OCI-LY7 (cell line): ENCODE measurements around the gene CDK4. TPM values are rescaled to one million over a fixed set of nuclear protein-coding genes. Genes with fewer than 3 reads are reported as not detected.

Experiments used
- BruUV-seq: library from RNA; stranded (reverse); fragments of 400-500 nt; replicated peaks from 2 replicates; lab custom pipeline; 2021; lab: Mats Ljungman, UMichigan
- CTCF ChIA-PET: fragments of 300-600 bp; sonication (Branson Sonifier 250); formaldehyde crosslinking; loops from one replicate; lab custom pipeline; 2022; ENCODE audit warnings: antibody characterized with exemption; ENCODE audit not compliant: unreplicated experiment; lab: Charles Lee
- POLR2A ChIA-PET: fragments of 300-600 bp; sonication (Branson Sonifier 250); formaldehyde crosslinking; loops from one replicate; lab custom pipeline; 2022; ENCODE audit warnings: antibody characterized with exemption; lab: Charles Lee
- DNase-seq: peaks from one replicate; pipeline ENCODE4 v3.0.0-alpha.2; 2015; ENCODE audit warnings: low spot score
- H2AFZ ChIP-seq: fragments of 200-600 bp; sonication (generic), shearing (Covaris generic); 2 replicates; pipeline ENCODE4 v1.6.1; 2014; ENCODE audit warnings: mild to moderate bottlenecking, antibody characterized with exemption, low read length, moderate library complexity
- H3K27ac ChIP-seq: fragments of 200-600 bp; sonication (generic); 2 replicates; pipeline ENCODE4 v1.5.1; 2014; ENCODE audit warnings: mixed run types, low read depth, mild to moderate bottlenecking, moderate library complexity, low read length, inconsistent platforms; ENCODE audit not compliant: poor library complexity, severe bottlenecking
- H3K36me3 ChIP-seq: fragments of 200-600 bp; sonication (generic); 2 replicates; pipeline ENCODE4 v1.6.1; 2014; ENCODE audit warnings: mild to moderate bottlenecking, antibody characterized with exemption, low read length, moderate library complexity, mixed read lengths; ENCODE audit not compliant: insufficient read depth
- H3K4me1 ChIP-seq: fragments of 200-600 bp; sonication (generic); 2 replicates; pipeline ENCODE4 v1.5.1; 2014; ENCODE audit warnings: mild to moderate bottlenecking, low read length; ENCODE audit not compliant: insufficient read depth, poor library complexity, severe bottlenecking
- H3K4me2 ChIP-seq: fragments of 200-600 bp; sonication (generic); 2 replicates; pipeline ENCODE4 v1.6.1; 2014; ENCODE audit warnings: mild to moderate bottlenecking, low read length
- H3K4me3 ChIP-seq: fragments of 200-600 bp; sonication (generic); 2 replicates; pipeline ENCODE4 v1.5.1; 2014; ENCODE audit warnings: mild to moderate bottlenecking, low read depth, low read length; ENCODE audit not compliant: poor library complexity, severe bottlenecking
- H3K79me2 ChIP-seq: fragments of 200-600 bp; sonication (generic); 2 replicates; pipeline ENCODE4 v1.6.1; 2016; ENCODE audit warnings: low read depth, mild to moderate bottlenecking, low read length, moderate library complexity, mixed read lengths; ENCODE audit not compliant: insufficient read depth
- H3K9me2 ChIP-seq: fragments of 200-600 bp; sonication (generic); 2 replicates; pipeline ENCODE4 v1.6.1; 2016; ENCODE audit warnings: mild to moderate bottlenecking, low read length, mixed read lengths; ENCODE audit not compliant: insufficient read depth
- H3K9me3 ChIP-seq: fragments of 200-600 bp; sonication (generic); 2 replicates; pipeline ENCODE4 v1.6.1; 2014; ENCODE audit warnings: mild to moderate bottlenecking, mixed run types, low read length, mixed read lengths
- H4K20me1 ChIP-seq: fragments of 200-600 bp; sonication (generic); 2 replicates; pipeline ENCODE4 v1.6.1; 2014; ENCODE audit warnings: mild to moderate bottlenecking, antibody characterized with exemption, low read length, moderate library complexity, mixed read lengths; ENCODE audit not compliant: insufficient read depth
- EZH2phosphoT487 ChIP-seq: fragments of 200-600 bp; sonication (generic); IDR thresholded peaks from 2 replicates; pipeline ENCODE4 v1.6.1; 2018; ENCODE audit warnings: low read depth, borderline replicate concordance, mild to moderate bottlenecking, mixed run types, antibody characterized with exemption, low read length, moderate library complexity, mixed read lengths
- intact Hi-C: fragments of 100-400 bp; cut with micrococcal nuclease; formaldehyde crosslinking; loops from one replicate; pipeline ENCODE4 v1.10.0; 2022; ENCODE audit not compliant: unreplicated experiment
- total RNA-seq, 2 experiments: library from RNA; depleted of rRNA in 1 of 2; stranded (reverse); fragments of >200 nt in 1 of 2; shearing (Covaris generic) in 1 of 2; gene quantifications; 2 replicates each; pipeline ENCODE4 v1.2.3, GENCODE V29; 2014 to 2022
- TF ChIP-seq, protein P1 (sequence below): fragments of 200-600 bp; sonication (generic); conservative IDR thresholded peaks from 2 replicates; pipeline ENCODE4 v1.5.1; 2014; ENCODE audit warnings: mild to moderate bottlenecking, antibody characterized with exemption, low read length, moderate library complexity, mixed read lengths

Gene CDK4
- total RNA-seq, 2 experiments from 2014 or later: 192 to 280 TPM

DNA sequence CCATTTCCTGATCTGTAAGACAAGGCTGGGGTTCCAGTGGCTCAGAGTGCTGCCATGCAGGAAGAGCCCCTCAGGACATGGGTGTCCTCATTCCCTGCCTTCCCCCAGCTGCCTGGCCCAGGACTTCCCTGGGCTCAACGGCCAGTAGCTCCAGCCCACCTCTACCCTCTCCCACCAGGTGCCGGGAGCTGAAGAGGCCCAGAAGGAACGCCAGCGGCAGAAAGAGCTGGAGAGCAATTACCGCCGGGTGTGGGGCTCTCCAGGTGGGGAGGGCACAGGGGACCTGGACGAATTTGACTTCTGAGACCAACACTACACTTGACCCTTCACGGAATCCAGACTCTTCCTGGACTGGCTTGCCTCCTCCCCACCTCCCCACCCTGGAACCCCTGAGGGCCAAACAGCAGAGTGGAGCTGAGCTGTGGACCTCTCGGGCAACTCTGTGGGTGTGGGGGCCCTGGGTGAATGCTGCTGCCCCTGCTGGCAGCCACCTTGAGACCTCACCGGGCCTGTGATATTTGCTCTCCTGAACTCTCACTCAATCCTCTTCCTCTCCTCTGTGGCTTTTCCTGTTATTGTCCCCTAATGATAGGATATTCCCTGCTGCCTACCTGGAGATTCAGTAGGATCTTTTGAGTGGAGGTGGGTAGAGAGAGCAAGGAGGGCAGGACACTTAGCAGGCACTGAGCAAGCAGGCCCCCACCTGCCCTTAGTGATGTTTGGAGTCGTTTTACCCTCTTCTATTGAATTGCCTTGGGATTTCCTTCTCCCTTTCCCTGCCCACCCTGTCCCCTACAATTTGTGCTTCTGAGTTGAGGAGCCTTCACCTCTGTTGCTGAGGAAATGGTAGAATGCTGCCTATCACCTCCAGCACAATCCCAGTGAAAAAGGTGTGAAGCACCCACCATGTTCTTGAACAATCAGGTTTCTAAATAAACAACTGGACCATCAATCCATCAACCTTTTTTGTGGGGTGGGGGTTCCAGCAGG, 31.2 kb downstream of the CDK4 start:
- Histone ChIP-seq H3K9me2 (no peaks in the 10 kb centered on the region), H3K27ac (no peak overlapping the region), H3K4me2 (no peak overlapping the region), H3K9me3 (no peaks in the 10 kb centered on the region), H3K36me3 (peaks cover 54% of the 10 kb centered on the region), H3K4me3 (no peak overlapping the region), H3K4me1 (peaks cover 16% of the 10 kb centered on the region), H3K79me2 (no peaks in the 10 kb centered on the region), H4K20me1 (no peaks in the 10 kb centered on the region), H2AFZ (no peak overlapping the region)
- ChIA-PET POLR2A (no interaction called here), CTCF (no interaction called here)
- DNase-seq: no peak
- intact Hi-C loops: no loop called here
- BruUV-seq: TSS peak; percentile 91
- no peak for TF ChIP-seq EZH2phosphoT487
- TF ChIP-seq, protein P1, sequence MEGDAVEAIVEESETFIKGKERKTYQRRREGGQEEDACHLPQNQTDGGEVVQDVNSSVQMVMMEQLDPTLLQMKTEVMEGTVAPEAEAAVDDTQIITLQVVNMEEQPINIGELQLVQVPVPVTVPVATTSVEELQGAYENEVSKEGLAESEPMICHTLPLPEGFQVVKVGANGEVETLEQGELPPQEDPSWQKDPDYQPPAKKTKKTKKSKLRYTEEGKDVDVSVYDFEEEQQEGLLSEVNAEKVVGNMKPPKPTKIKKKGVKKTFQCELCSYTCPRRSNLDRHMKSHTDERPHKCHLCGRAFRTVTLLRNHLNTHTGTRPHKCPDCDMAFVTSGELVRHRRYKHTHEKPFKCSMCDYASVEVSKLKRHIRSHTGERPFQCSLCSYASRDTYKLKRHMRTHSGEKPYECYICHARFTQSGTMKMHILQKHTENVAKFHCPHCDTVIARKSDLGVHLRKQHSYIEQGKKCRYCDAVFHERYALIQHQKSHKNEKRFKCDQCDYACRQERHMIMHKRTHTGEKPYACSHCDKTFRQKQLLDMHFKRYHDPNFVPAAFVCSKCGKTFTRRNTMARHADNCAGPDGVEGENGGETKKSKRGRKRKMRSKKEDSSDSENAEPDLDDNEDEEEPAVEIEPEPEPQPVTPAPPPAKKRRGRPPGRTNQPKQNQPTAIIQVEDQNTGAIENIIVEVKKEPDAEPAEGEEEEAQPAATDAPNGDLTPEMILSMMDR: 0 out of 2 replicates have a peak, but pooled peaks have one; percentile 12

DNA sequence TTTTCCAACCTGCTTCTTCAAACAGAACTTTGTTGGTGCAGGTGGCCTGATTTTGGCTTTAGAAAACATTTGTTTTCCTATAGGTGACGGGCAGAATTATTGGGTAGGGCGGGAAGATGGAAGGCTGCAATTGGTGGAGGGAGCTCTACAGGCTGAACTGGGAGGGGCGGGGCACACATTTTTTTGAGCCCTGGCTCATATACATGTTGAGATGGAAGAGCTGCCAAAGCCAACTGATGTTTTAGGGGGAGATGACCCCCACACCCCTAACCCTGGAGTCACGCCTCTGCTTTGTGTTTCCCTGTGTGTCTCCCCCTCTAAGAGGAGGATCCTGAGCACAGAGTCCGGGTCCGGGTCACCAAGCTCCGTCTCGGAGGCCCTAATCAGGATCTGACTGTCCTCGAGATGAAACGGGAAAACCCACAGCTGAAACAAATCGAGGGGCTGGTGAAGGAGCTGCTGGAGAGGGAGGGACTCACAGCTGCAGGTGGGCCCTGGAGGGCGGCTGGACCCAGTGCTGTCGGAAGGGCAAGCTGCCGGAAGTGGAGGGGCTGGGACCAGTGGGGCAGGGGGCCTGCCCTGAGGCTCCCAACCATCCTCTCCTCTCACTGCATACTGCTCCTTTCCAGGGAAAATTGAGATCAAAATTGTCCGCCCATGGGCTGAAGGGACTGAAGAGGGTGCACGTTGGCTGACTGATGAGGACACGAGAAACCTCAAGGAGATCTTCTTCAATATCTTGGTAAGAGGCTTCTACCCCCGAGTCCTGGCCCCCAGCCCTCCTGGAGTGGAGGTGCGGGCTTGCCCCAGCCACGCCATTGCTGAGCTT, 32.1 kb downstream of the CDK4 start:
- ChIA-PET CTCF (no interaction called here), POLR2A (interaction anchor here (0.6 to 1.0 kb wide), 2 partner anchors 10 to 183 kb away, joined by 3 to 4 read pairs; no protein-coding TSS in a partner anchor)
- no peak overlapping the region for H3K4me2 ChIP-seq
- H3K79me2 ChIP-seq: no peaks in the 10 kb centered on the region
- no TSS peak for BruUV-seq
- intact Hi-C loops: no loop called here
- no peak overlapping the region for H2AFZ ChIP-seq
- H3K36me3 ChIP-seq: peaks cover 55% of the 10 kb centered on the region
- no peak overlapping the region for H3K4me3 ChIP-seq
- no peak for TF ChIP-seq EZH2phosphoT487
- TF ChIP-seq, protein P1: no peak
- H3K4me1 ChIP-seq: peaks cover 20% of the 10 kb centered on the region
- no peaks in the 10 kb centered on the region for H3K9me2 ChIP-seq
- no peaks in the 10 kb centered on the region for H4K20me1 ChIP-seq
- no peak overlapping the region for H3K27ac ChIP-seq
- DNase-seq: no peak
- H3K9me3 ChIP-seq: no peaks in the 10 kb centered on the region
